Fibroblast of lung (primary cell): Measurements from ENCODE around the gene CTDSP1. TPM values are rescaled to one million over a fixed set of nuclear protein-coding genes. Genes with fewer than 3 reads are reported as not detected.

Experiments
- DNase-seq, 2 donors: peaks; one replicate each; pipeline versions ENCODE4 v3.0.0 to v3.0.0-alpha.2; 2010; ENCODE audit warnings: low read depth in 2 of 2
- H2AFZ ChIP-seq: 2 replicates; pipeline ENCODE4 v1.5.1; 2012; ENCODE audit warnings: low read length, control low read depth, inconsistent platforms
- H3K27ac ChIP-seq: 2 replicates; pipeline ENCODE4 v1.5.1; 2011; ENCODE audit warnings: low read length, control low read depth; ENCODE audit not compliant: insufficient read depth
- H3K27me3 ChIP-seq: 2 replicates; pipeline ENCODE4 v1.5.1; 2011; ENCODE audit warnings: mild to moderate bottlenecking, low read length; ENCODE audit not compliant: control insufficient read depth, insufficient read depth
- H3K36me3 ChIP-seq: 2 replicates; pipeline ENCODE4 v1.5.1; 2011; ENCODE audit warnings: low read length; ENCODE audit not compliant: control insufficient read depth, insufficient read depth
- H3K4me1 ChIP-seq: 2 replicates; pipeline ENCODE4 v1.5.1; 2011; ENCODE audit warnings: low read length; ENCODE audit not compliant: control insufficient read depth, insufficient read depth; ENCODE audit errors: extremely low read depth
- H3K4me2 ChIP-seq: 2 replicates; pipeline ENCODE4 v1.5.1; 2011; ENCODE audit warnings: low read length, control low read depth; ENCODE audit not compliant: insufficient read depth; ENCODE audit errors: extremely low read depth
- H3K4me3 ChIP-seq, 4 experiments: fragments of 200-600 bp in 1 of 4; sonication (generic) in 1 of 4; replicated peaks in 1 of 4; 2 replicates each; pipeline ENCODE4 v1.5.1; 2011 to 2016; ENCODE audit warnings: low read length in 4 of 4, low read depth in 3 of 4, mild to moderate bottlenecking in 3 of 4, control low read depth in 2 of 4, inconsistent platforms in 1 of 4, mixed read lengths in 1 of 4; ENCODE audit not compliant: insufficient read depth in 1 of 4; ENCODE audit errors: control extremely low read depth in 1 of 4
- H3K79me2 ChIP-seq: 2 replicates; pipeline ENCODE4 v1.5.1; 2012; ENCODE audit warnings: mild to moderate bottlenecking, low read length, inconsistent platforms; ENCODE audit not compliant: control insufficient read depth, insufficient read depth
- H3K9ac ChIP-seq: 2 replicates; pipeline ENCODE4 v1.5.1; 2011; ENCODE audit warnings: mild to moderate bottlenecking, low read length, control low read depth; ENCODE audit not compliant: insufficient read depth
- H3K9me3 ChIP-seq: 2 replicates; pipeline ENCODE4 v1.5.1; 2012; ENCODE audit warnings: low read depth, low read length; ENCODE audit not compliant: control insufficient read depth, insufficient read depth
- H4K20me1 ChIP-seq: 2 replicates; pipeline ENCODE4 v1.5.1; 2011; ENCODE audit warnings: low read length; ENCODE audit not compliant: control insufficient read depth, insufficient read depth; ENCODE audit errors: extremely low read depth
- EZH2 ChIP-seq: IDR thresholded peaks from 2 replicates; pipeline ENCODE4 v1.5.1; 2012; ENCODE audit warnings: low read length, control low read depth, mild to moderate bottlenecking; ENCODE audit errors: missing control alignments
- polyA plus RNA-seq, 2 donors: library from polyadenylated mRNA; depleted of rRNA in 1 of 2; stranded (reverse) in 1 of 2; unstranded in 1 of 2; fragments of >200 nt; gene quantifications; 2 replicates each; pipeline ENCODE4 v1.2.1, GENCODE V29; 2011 to 2012; ENCODE audit warnings: missing spikeins in 1 of 2
- total RNA-seq: library from RNA; depleted of rRNA; stranded (reverse); fragments of >200 nt; gene quantifications from 2 replicates; pipeline ENCODE4 v1.2.1, GENCODE V29; 2014
- TF ChIP-seq, protein P1 (sequence below), 2 donors: IDR thresholded peaks in 1 of 2; conservative IDR thresholded peaks in 1 of 2; 1 replicate in 1 of 2; 2 replicates in 1 of 2; pipeline ENCODE4 v1.5.1; 2011 to 2012; ENCODE audit warnings: low read length in 2 of 2, control low read depth in 1 of 2, inconsistent platforms in 1 of 2, low read depth in 1 of 2, mild to moderate bottlenecking in 1 of 2

Gene CTDSP1
- total and polyA plus RNA-seq, 2 donors (not counting 1 experiment from before 2014, with no cell fraction given): 45.4 to 69.6 TPM

DNA sequence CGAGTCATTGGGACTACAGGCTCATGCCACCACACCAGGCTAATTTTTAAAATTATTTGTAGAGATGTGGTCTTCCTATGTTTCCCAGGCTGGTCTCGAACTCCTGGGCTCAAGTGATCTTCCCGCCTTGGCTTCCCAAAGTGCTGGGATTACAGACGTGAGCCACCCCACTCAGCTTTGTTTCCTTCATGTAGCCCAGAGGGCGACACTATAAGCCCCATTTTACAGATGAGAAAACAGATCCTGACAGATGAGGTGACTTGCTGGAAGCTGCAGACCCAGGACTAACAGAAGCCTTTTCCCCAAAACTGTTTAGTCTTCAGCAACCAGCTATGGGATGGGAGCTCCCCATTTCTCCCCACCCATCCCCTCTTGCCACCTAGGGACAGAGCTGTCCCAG lies 7.2 kb upstream of the CTDSP1 start:
- Histone ChIP-seq H3K4me2 (no peak overlapping the region), H3K4me3 (no peak overlapping the region), H2AFZ (no peak overlapping the region), H3K79me2 (no peaks in the 10 kb centered on the region), H3K27ac (no peak overlapping the region), H4K20me1 (no peaks in the 10 kb centered on the region), H3K4me1 (peaks cover 11% of the 10 kb centered on the region), H3K36me3 (no peaks in the 10 kb centered on the region), H3K9ac (no peak overlapping the region), H3K27me3 (no peaks in the 10 kb centered on the region), H3K9me3 (no peaks in the 10 kb centered on the region)
- DNase-seq: no peak
- TF ChIP-seq, protein P1, sequence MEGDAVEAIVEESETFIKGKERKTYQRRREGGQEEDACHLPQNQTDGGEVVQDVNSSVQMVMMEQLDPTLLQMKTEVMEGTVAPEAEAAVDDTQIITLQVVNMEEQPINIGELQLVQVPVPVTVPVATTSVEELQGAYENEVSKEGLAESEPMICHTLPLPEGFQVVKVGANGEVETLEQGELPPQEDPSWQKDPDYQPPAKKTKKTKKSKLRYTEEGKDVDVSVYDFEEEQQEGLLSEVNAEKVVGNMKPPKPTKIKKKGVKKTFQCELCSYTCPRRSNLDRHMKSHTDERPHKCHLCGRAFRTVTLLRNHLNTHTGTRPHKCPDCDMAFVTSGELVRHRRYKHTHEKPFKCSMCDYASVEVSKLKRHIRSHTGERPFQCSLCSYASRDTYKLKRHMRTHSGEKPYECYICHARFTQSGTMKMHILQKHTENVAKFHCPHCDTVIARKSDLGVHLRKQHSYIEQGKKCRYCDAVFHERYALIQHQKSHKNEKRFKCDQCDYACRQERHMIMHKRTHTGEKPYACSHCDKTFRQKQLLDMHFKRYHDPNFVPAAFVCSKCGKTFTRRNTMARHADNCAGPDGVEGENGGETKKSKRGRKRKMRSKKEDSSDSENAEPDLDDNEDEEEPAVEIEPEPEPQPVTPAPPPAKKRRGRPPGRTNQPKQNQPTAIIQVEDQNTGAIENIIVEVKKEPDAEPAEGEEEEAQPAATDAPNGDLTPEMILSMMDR (conservative IDR thresholded peaks at IDR 0.05 in 1 of 2, IDR thresholded peaks at IDR 0.05 in 1 of 2; ENCODE audit: low read depth in 1 of 2, low read length in 2 of 2): no peak
- no peak for TF ChIP-seq EZH2

DNA sequence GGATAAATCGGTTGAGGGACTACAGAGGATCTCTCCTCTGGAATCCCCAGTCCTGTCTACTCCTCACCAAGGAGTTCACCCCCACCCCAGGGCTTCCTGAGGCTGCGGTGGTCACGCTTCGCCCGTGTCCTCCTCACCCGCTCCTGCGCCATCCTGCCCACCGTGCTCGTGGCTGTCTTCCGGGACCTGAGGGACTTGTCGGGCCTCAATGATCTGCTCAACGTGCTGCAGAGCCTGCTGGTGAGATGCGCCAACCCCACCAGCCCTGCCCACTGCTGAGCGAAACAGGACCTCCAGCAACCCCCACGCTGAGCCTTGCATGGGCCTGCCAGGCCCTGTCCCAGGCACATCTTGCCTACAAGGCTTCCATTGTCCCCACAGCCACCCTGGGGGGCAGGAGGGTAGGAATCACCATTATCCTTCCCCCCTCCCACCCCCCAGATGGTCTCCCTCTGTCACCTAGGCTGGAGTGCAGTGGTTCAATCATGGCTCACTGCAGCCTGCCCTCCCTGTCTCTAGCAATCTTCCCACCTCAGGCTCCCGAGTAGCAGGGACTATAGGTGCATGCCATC lies 6.7 kb upstream of the CTDSP1 start:
- TF ChIP-seq, protein P1 (conservative IDR thresholded peaks at IDR 0.05 in 1 of 2, IDR thresholded peaks at IDR 0.05 in 1 of 2; ENCODE audit: low read depth in 1 of 2, low read length in 2 of 2): no peak
- no peak for TF ChIP-seq EZH2
- DNase-seq: no peak

DNA sequence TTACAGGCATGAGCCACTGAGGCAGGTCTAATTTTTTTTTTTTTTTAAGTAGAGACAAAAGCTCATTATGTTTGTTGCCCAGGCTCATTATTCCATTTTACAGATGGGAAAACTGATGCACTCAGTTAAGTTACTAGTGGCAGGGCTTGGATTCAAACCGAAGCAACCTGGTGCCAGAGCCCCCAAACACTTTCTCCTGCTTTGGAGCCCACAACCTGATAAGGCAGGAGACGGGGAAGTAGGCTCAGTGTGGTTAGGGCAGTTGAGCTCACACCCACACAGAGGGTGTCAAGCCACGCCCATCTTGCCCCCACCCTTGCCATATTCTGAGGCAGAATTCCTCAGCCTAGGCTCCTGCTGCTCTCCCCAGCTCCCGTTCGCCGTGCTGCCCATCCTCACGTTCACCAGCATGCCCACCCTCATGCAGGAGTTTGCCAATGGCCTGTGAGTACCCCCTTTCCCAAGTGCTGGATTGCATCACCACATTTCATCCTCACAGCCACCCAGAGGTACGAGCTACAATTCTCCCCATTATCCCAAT lies 5.8 kb upstream of the CTDSP1 start:
- DNase-seq: no peak
- no peak overlapping the region for H2AFZ ChIP-seq
- TF ChIP-seq EZH2: no peak
- TF ChIP-seq, protein P1 (conservative IDR thresholded peaks at IDR 0.05 in 1 of 2, IDR thresholded peaks at IDR 0.05 in 1 of 2; ENCODE audit: low read depth in 1 of 2, low read length in 2 of 2): no peak

More for the DNA sequence above, 6.7 kb upstream of the CTDSP1 start:
- H3K36me3 ChIP-seq: no peaks in the 10 kb centered on the region
- no peaks in the 10 kb centered on the region for H4K20me1 ChIP-seq
- no peak overlapping the region for H3K4me2 ChIP-seq
- H3K9ac ChIP-seq: no peak overlapping the region
- H3K4me3 ChIP-seq: no peak overlapping the region
- H3K79me2 ChIP-seq: no peaks in the 10 kb centered on the region
- H3K27ac ChIP-seq: no peak overlapping the region
- peaks cover 13% of the 10 kb centered on the region for H3K4me1 ChIP-seq
- H3K27me3 ChIP-seq: no peaks in the 10 kb centered on the region
- H3K9me3 ChIP-seq: no peaks in the 10 kb centered on the region
- H2AFZ ChIP-seq: no peak overlapping the region

More for the DNA sequence above, 5.8 kb upstream of the CTDSP1 start:
- Histone ChIP-seq H4K20me1 (no peaks in the 10 kb centered on the region), H3K9me3 (no peaks in the 10 kb centered on the region), H3K4me2 (no peak overlapping the region), H3K27me3 (no peaks in the 10 kb centered on the region), H3K79me2 (no peaks in the 10 kb centered on the region), H3K4me1 (peaks cover 14% of the 10 kb centered on the region), H3K27ac (no peak overlapping the region), H3K36me3 (no peaks in the 10 kb centered on the region), H3K9ac (no peak overlapping the region), H3K4me3 (no peak overlapping the region)
